ENCODE measurements around the gene CTNNA1.

DNA sequence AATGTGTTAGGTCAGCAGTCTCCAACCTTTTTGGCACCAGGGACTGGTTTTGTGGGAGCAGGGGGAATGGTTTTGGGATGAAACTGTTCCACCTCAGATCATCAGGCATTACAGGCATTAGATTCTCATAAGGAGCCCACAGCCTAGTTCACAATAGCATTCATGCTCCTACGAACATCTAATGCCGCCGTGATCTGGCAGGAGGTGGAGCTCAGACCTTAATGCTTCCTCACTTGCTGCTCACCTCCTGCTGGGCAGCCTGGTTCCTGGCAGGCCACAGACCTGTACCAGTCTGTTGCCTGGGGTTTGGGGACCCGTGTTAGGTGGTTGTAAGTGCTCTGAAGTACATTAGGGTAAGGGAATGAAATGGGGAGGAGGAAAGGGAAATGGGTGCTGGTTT, 9.7 kb upstream of the CTNNA1 start:
- TF ChIP-seq EZH2phosphoT487 (IDR thresholded peaks at IDR 0.05; ENCODE audit: insufficient read depth, low read depth) (no peak), EZH2 (IDR thresholded peaks at IDR 0.05; ENCODE audit: insufficient read depth, poor library complexity, severe bottlenecking) (no peak)
